HUDEP-2 (cell line): ENCODE results near the gene ZNF837.

Experiments
- DNase-seq, 76 experiments: peaks; one replicate each; lab custom pipeline; 2025; ENCODE audit not compliant: unreplicated experiment in 76 of 76; lab: John Stamatoyannopoulos, UW

ZNF837 gene

DNA sequence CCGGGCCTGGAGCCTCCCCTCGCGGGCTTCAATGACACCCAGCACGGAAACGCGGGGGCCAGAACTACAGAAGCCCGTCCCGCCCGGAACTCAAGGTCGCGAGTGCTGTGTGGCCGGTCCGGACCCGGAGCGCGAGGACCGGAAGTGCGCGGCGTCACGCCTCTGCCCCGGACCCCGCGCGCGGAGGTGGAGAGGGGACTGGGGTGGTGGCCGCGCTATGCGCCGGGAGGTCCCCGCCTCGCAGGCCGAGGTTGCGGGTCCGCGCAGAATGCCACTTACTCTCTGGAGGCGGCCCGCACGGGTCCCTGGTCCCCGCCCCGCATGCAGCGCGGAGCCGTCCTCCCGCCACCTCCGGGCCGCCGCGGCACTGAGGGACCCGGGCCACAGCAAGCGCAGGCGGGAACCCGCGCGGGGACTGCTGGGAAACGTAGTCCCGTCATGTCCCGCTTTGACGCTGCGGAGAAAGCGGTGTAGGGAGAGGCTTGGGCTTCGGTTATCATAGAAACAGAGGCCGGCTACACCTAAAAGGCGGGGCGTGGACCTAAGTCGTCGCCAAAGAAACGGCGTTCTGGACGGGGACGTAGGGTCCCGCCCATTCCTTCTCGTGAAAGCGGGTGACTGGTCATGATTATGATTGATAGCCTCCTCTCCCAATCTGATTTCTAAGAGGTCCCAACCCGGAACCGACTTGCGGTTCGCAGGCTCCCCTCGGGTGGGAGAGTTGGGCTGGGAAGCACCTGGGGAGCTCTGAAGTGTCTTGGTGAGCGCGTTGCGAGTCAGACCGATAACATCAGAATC is at the start of gene ZNF837:
Gene ZNF837, minus strand, starts transcription at position 369 of the 798 bp plus-strand sequence. CDS start 11,698 bp downstream, outside the sequence.
- peak; percentile 91 to 100 (median 100) for DNase-seq

DNA sequence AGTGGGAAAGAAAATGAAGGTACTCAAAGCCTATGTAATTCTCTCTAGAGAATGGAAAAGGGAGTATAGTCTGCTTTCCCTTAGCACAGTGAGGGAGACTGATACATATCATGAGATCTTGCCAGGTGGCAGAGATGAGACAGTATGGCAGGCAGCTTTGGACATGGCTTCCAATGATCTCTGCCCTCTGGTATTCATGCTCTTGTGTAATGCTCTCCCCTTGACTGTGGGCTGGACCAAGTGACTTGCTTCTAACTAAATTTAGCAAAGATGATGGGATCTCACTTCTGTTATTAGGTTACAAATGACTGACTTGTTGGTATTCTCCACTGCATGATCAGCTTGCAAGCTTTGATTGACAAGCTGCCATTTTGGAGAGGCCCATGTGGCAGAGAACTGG is 48.9 kb upstream of the ZNF837 start:
- DNase-seq = no peak

DNA sequence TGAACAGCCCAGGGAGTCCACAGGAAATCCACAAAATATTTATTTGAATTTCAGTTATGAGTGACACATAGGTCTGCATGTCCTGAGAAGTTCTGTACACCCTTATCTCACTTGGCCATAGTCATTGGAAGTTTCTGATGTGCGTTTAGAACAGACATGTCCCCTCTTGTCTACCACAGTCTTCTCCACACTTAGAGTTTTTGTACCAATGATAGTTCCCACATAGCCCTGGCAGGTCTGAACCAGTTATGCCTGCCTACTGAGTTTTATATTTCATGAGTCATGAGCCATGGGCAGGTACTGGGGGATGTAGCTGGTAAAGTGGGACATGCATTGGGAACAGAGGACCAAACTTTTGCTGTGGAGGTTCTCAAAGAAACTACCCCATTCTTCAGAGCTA is 47.8 kb upstream of the ZNF837 start:
- DNase-seq = no peak

DNA sequence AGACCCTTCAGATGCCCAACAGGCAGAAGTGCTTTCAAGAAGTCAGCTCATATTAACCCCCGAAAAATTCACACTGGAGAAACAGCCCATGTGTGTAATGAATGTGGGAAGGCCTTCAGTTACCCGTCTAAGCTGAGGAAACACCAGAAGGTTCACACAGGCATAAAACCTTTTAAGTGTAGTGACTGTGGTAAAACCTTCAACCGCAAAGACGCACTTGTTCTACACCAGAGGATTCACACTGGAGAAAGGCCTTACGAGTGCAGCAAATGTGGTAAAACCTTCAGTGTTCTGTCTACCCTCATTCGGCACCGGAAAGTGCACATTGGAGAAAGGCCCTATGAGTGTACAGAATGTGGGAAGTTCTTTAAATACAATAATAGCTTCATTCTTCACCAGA is 36.2 kb upstream of the ZNF837 start:
- no peak for DNase-seq

DNA sequence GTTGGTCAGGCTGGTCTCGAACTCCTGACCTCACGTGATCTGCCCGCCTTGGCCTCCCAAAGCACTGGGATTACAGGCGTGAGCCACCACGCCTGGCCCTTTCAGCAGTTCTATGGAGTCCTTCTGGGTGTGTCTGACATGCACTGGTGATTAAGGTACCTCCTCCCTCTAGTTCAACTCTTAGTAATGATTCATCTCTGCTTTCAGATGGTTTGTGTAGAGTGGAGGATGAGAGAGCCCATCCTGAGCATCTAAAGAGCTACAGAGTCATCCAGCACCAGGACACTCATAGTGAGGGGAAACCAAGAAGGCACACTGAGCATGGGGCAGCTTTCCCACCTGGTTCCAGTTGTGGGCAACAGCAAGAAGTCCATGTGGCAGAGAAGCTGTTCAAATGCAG is 35.8 kb upstream of the ZNF837 start:
- DNase-seq = no peak

DNA sequence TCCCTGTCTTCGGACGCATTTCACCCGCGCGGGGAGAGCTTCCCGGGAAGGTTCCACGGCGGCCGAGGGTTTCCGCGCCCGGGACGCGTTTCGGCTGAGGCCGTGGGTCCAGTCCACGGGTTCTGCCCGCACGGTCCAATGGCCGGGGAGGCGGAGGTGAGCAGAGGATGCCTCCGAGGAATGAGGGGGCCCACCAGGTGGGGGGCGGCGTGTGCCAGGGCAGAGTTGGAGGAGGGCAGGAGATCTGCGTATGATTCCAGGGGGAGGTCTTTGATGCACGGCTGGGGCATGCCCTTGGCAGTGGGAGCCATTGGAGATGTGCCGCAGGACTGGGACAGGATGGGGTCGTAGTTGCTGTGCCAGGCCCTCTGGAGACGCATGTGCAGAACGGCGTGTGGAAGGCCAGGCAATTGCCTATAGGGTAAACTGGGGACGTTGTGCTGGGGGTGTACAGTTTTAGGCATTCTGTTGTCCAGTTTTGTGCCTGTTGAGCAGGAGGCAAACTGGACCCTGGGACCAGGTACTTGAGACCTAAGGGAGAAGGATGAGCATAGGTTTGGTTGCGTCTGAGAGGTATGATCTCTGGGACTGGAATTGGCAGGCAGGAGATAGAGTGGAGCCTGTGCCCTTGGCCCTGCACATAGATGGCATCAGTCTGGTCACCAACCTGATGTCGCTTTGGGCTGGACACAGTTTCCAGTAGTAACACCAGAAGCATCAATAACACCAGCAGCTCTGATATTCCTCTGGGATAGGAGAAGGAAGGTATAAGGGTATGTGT is 28.4 kb upstream of the ZNF837 start:
- peak in 39 of 76 experiments; percentile 19 to 62 (median 41) for DNase-seq

DNA sequence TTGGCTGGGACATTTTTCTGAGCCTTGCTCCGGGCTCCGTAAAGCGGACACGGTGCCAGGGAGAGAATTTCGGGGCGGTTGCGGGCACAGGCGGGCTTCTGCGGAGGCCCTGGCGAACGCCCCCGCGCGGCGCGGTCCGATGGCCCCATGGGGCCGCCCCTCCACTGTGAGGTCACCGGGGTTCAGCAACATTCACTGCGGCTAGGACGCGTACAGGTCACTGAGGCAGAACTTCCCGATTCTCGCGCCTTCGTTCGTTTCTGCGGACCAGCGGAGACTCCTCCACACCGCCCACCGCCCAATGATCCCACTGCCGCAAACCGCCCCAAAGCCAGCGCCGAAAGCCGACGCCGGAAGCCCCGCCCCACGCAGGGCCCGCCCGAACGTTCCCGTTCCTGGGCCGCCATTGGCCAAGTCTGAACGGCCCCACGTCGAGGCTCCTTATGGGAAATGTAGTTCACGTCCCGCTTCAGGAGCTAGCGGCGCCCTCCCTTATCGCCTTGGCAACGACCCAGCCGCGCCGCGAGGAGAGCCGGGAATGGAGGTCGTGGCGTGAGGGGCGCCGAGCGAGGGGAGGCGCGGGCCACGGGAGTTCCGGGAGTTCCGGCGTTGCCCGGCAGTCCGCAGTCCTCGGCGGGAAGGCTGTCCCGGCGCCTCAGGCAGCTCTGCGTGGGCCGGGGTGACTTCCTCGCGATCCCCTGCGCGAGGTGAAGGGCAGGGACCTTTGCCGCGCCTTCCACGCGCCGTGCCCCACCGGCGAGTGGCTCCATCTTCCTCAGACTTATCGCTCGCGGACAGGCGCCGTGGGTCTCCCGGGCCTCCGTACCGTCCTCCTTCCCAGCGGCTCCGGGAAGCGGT is 27.6 kb upstream of the ZNF837 start, which contains the start of gene ZNF584:
Gene ZNF584, plus strand, starts transcription at position 498 of the 858 bp plus-strand sequence. CDS start 499 bp downstream, outside the sequence.
- DNase-seq = peak in 74 of 76 experiments; percentile 71 to 99 (median 96)

DNA sequence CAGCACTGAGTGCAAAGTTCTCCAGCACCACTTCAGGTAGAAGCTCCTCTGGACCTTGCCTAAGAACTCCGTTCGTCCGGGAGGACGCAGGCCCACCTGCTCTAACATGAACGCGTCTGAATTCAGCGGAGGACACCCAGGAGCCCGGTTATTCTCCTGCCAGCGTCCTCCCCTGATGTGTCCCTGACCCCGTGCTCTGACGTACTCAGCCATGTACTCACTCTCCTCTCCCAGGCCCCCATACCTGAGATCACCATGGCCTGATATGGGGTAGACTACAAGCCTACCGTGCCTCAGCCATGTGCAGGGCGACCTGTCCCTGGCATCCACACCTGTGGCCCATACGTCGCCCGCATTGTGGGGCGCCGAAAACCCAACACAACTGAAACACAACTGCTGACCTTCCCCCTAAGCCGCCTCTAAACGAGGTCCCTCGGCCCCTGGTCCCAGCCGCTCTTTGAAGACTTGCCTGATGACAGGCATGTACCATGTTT is 26.9 kb upstream of the ZNF837 start:
- peak in 9 of 76 experiments; percentile 17 to 57 (median 36) for DNase-seq

DNA sequence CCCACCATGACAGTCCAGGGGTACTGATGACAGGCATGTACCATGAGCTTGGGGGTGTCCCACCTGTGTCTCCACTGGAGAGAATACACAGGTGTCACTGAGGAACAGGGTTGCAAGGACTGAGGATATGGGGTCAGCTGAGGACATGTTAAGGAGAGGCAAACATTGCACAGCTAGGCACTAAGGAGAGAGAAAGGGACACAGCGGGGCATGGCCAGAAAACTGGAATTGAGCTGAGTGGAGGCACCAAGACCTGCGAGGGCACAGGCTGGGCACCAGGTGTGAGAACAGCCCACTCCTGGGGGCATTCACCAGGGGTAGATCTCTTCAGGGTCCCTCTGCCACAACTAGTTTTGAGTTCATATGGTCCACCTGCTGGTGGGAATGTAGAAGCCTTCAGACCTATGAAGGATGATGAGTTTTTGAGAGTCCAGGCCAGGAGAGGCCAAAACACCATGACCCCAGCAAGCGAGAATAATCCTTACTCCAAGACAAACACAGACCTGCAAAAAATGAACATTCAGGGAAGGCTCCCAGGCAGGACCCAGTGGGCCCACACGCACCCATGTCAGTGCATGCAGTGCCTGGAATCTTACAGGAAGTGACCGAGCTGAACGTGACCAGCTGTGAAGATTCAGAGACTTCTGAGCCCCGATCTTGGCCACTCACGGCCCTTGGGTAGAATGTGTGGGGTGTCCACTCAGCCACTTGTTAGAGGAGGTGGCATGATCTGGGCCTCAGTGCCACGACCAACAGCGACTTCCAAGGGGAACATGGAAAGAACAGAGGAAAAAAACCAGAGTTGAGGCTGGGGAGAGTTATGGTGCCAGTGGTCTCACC is 26.2 kb upstream of the ZNF837 start:
- DNase-seq = peak in 12 of 76 experiments; percentile 20 to 55 (median 36)

DNA sequence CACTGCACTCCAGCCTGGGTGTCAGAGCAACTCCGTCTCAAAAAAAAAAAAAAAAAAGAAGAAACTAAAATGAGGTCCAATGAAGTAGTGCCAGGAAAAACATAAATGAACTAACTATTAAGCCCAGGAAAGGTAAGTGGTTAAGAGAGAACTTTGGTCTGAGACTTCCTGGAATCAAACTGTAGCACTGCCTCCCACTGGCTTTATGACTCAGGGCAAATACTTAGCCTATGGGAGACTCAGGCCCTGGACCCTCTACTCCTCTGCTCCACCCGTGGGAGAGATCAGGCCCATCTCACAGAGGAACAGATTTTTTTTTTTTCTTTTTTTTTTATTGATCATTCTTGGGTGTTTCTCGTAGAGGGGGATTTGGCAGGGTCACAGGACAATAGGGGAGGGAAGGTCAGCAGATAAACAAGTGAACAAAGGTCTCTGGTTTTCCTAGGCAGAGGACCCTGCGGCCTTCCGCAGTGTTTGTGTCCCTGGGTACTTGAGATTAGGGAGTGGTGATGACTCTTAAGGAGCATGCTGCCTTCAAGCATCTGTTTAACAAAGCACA is 23.2 kb upstream of the ZNF837 start:
- peak in 4 of 76 experiments; percentile 10 to 44 (median 41) for DNase-seq

DNA sequence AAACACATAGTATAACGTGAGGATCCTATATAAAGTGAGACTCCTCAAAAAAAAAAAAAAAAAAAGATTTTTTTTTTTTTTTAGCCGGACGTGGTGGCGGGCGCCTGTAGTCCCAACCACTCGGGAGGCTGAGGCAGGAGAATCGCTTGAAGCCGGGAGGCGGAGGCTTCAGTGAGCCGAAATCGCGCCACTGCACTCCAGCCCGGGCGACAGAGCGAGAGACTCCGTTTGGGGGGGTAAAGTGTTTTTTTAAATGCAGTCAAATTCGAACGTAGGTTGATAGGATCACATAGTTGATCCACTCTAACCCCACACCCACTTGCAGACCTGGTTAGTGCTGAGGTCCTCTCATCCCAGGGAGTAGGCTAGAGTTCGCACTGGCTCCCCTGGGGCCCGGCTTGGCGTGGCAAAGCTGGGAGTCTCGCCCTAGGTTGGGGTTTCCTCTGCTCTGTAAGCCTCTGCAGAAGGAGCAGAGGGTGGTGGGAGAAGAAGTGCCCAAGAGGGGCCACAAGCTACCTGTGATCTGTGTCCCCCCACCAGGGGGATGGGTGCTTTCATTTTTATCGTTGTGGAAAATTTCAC is 21.1 kb upstream of the ZNF837 start:
- DNase-seq = peak in 4 of 76 experiments; percentile 24 to 38 (median 30)

DNA sequence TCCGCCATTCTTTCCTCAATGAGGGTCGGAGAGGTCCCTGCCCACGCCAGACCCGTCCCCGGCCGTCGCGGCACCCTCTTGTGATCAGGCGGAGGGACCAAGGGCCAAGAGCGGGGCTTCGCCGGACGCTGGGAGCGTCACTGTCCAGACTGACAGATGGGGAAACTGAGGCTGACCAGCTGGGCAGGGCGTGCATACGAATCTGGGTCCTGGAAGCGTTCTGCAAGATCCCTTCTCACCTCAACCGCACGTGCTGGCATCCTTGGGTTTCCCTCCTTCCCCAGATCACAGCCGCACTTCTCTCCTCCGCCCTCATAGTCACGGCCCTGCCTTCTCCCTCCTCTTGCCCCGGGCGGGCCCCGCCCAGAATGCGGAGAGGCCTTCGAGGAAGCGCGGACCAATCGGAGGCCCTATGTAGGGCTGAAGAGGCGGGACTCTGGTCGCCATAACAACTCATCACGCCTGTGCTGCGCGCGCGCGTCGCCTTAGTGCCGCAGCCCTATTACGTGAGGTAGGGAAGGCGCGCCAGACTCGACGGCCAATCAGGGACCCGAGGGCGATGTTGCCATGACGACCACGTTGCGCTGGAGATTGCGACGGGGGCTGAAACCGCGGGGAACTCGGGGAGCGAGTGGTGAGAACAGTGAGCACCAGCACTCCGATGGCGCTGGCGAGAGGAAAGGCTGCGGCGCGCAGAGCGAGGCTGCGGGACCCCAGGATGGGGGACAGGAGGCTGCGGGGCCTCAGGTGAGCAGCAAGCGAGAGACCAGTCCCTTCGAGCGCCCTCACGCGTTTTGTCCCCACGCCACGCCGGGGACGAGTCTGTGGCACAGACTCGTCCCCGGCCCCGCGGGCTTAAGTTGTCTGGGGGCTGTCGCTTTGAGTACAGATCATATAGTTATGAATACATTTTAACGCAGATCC is 20.3 kb upstream of the ZNF837 start:
- peak; percentile 93 to 100 (median 100) for DNase-seq

DNA sequence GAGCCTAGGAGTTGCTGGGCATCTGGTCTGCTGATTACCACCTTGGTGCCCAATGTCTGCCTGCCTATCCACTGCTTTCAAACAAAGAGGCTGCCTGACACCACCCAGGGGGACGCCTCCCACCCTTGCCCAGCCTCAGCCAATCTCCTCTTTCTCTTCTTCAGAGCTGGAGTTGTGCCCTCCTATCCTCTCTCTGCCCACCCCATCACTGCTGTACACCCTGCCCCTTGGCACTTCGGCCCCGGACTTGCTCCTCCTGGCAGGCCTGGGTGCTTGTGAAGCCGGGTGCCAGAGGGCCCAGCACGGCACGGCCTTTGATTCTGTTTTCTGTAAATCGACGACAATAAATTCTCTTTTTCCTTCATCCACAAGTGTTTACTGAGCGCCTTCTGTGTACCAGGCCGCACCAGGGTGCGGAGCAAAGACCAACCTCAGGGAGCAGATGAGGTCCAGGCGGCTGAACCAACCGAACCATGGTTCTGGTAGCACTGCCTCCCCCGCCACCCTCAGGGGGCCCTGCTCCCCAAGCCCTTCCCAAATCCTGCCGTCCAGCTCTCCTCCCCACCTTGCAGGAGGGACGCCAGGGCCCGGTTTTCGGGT is 19.6 kb upstream of the ZNF837 start:
- peak in 19 of 76 experiments; percentile 13 to 58 (median 37) for DNase-seq

DNA sequence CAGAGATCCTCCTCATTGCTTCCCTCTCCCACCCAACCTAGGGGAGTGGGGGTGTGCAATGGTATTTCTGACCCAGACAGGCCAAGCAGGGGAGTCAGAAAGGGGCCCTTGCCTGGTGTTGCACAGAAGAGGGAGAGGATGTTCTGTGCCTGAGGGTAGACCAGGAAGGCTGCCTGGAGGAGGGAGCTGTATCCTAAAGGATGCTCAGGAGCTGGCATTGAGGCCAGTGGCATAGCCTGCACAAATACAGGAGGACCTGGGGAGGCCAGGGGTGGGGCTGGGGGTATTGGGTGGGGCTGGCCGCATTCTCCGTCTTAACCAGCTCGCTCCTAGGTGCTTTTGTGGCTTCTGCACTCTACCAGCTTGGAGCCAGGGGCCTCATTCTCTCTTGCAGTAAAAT is 19.1 kb upstream of the ZNF837 start:
- DNase-seq = no peak

DNA sequence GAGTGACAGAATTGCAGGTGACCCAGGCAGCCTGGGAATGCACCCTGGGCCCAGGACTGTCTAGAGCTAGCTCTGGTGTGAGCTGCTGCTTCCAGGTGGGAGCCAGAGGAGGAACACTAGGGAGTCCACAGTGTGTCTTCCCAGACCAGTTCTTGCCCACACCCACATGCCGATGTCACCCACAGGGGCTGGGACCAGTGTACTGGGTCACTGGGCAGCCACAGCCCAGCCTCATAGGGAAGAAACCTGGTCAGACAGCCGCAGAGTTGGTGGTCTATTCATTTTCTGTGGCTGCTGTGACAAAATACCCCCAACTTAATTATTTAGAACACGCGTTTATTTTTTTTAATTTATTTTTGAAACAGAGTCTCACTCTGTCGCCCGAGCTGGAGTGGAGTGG is 17.7 kb upstream of the ZNF837 start:
- no peak for DNase-seq

DNA sequence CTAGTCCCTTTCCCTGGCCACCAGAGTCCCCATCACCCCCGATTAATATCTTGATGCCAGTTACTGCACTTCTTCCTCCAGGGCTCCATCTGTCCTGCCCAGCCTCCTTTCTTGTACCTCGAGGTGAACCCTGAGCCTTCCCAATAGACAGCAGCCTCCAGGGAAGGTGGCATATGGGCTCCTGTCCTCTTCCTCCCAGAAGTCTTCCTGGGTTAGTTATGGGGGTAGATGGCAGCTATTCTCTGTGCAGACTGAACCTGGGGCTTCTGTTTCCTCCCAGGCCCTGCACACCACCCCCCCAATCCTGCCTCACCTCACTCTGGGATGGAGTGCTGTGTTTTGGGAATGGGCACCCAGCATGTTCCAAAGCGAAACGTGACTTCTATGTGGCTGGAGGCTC is 17.3 kb upstream of the ZNF837 start:
- no peak for DNase-seq

DNA sequence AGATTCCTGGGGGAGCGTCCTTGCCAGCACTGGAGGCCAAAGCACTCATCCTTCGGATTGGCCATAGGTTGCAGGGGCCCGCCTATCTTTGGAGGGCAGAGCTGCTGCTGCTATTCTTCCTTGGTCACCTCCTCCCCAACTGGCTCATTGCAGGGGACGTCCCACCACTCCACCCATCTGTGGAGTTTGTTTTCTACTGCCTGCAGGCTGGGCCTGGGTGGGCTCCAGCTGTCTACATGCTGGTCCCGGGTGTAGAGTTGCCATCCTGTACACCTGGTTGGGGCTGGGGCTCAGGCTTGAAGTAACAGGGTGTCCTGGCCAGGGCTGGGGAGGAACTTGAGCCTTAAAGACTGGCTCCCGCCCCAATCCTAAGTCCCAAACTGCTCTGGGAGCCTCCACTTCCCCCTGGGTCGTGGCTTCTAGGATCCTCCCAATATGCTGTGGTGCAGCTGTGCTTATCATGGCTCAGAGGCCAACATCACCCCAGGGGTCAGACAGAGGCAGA is 16.8 kb upstream of the ZNF837 start:
- no peak for DNase-seq
